Measurements from ENCODE around the gene H1-8.

The H1-8 gene

DNA sequence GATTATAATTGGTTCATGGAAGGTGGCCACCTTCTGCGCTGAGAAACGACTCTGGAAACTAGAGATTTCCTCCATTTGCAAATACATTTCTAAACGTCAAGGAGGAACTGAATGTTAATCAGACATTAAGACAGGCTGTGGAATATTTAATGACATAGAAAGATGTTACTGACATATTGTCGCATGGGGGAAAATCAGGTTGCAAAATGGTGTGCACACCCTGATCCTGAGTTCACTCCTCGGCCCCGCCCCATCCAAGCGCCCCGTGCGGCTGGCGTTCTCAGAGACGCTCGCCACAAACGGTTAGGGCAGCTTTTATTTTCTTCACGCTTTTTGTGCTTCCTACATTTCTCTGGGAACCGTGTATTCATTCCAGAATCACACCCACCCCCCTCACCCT is 10.7 kb downstream of the H1-8 start:
- TF ChIP-seq YY1 (IDR thresholded peaks at IDR 0.05; ENCODE audit: insufficient read depth, insufficient read length): no peak
- no peak for TF ChIP-seq SUZ12 (IDR thresholded peaks at IDR 0.05; ENCODE audit: extremely low read depth, insufficient read depth, insufficient read length)
- TF ChIP-seq ZNF274 (IDR thresholded peaks at IDR 0.05; ENCODE audit: low read depth, low read length): no peak
- Histone ChIP-seq H3K27me3 (ENCODE audit: insufficient read depth, insufficient read length) (no peaks in the 10 kb centered on the region), H3K9me3 (ENCODE audit: insufficient read depth, low read length) (no peaks in the 10 kb centered on the region), H3K4me3 (ENCODE audit: insufficient read length, low read depth) (no peak overlapping the region), H3K4me1 (ENCODE audit: insufficient read depth, insufficient read length) (peaks cover 33% of the 10 kb centered on the region), H3K36me3 (ENCODE audit: insufficient read depth, insufficient read length, low read length) (peaks cover 70% of the 10 kb centered on the region), H3K9ac (ENCODE audit: insufficient read length, low read depth) (no peak overlapping the region)
- no peak for DNase-seq (ENCODE audit: low read depth, low spot score)

GRCh38 chr3:129554356-129555152 is 11.6 kb downstream of the H1-8 start:
- DNase-seq (ENCODE audit: low read depth, low spot score): no peak
- TF ChIP-seq YY1 (IDR thresholded peaks at IDR 0.05; ENCODE audit: insufficient read depth, insufficient read length) (no peak), SUZ12 (IDR thresholded peaks at IDR 0.05; ENCODE audit: extremely low read depth, insufficient read depth, insufficient read length) (no peak), ZNF274 (IDR thresholded peaks at IDR 0.05; ENCODE audit: low read depth, low read length) (no peak)
- peak overlapping the region; percentile 0 for H3K9ac ChIP-seq (ENCODE audit: insufficient read length, low read depth)
- no peaks in the 10 kb centered on the region for H3K27me3 ChIP-seq (ENCODE audit: insufficient read depth, insufficient read length)
- H3K4me3 ChIP-seq (ENCODE audit: insufficient read length, low read depth): no peak overlapping the region
- H3K36me3 ChIP-seq (ENCODE audit: insufficient read depth, insufficient read length, low read length): peaks cover 78% of the 10 kb centered on the region
- peaks cover 32% of the 10 kb centered on the region for H3K4me1 ChIP-seq (ENCODE audit: insufficient read depth, insufficient read length)
- no peaks in the 10 kb centered on the region for H3K9me3 ChIP-seq (ENCODE audit: insufficient read depth, low read length)

GRCh38 chr3:129555153-129555550 is 12.2 kb downstream of the H1-8 start:
- Histone ChIP-seq H3K4me3 (ENCODE audit: insufficient read length, low read depth) (no peak overlapping the region), H3K9me3 (ENCODE audit: insufficient read depth, low read length) (no peaks in the 10 kb centered on the region), H3K27me3 (ENCODE audit: insufficient read depth, insufficient read length) (no peaks in the 10 kb centered on the region), H3K36me3 (ENCODE audit: insufficient read depth, insufficient read length, low read length) (peaks cover 84% of the 10 kb centered on the region), H3K4me1 (ENCODE audit: insufficient read depth, insufficient read length) (peaks cover 37% of the 10 kb centered on the region), H3K9ac (ENCODE audit: insufficient read length, low read depth) (no peak overlapping the region)
- no peak for DNase-seq (ENCODE audit: low read depth, low spot score)
- no peak for TF ChIP-seq SUZ12 (IDR thresholded peaks at IDR 0.05; ENCODE audit: extremely low read depth, insufficient read depth, insufficient read length)
- TF ChIP-seq ZNF274 (IDR thresholded peaks at IDR 0.05; ENCODE audit: low read depth, low read length): no peak
- no peak for TF ChIP-seq YY1 (IDR thresholded peaks at IDR 0.05; ENCODE audit: insufficient read depth, insufficient read length)

DNA sequence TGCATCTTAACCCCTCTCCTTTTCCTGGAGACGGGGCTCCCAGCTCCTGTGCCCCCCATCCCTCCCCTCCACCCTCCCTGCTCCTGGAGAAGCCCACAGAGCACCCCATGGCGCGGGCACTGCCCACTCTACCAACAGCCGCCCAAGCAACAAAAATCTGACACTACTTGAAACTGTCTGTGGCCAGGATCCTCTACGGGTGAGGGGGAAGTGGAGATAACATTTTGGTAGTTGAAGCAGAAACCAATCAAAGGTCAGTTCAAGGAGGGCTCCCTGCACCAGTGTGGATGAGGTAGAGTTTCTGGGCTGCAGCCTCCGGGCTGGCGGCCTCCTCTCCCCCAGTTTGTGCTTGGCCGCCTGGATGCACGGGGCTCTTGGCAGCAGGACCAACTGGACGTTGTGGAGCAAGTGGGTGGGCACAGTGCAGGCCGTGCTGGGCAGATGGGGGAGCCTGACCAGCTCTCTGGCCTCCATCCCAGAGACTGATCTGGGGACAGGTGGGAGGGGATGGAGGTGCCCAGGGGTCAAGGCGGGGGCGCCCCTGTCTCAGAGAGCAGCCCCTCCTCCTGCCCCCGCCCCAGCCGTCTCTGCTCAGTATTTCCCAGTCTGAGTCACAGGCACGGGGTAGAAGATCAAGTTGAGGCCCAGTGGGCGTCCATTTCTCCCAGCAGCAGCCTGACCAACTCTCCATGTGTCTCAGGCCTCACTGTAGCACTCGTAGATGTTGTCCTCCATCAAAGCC is 12.8 kb downstream of the H1-8 start:
- Histone ChIP-seq H3K27me3 (ENCODE audit: insufficient read depth, insufficient read length) (no peaks in the 10 kb centered on the region), H3K4me3 (ENCODE audit: insufficient read length, low read depth) (no peak overlapping the region), H3K9ac (ENCODE audit: insufficient read length, low read depth) (no peak overlapping the region), H3K36me3 (ENCODE audit: insufficient read depth, insufficient read length, low read length) (peaks cover 89% of the 10 kb centered on the region), H3K4me1 (ENCODE audit: insufficient read depth, insufficient read length) (peaks cover 38% of the 10 kb centered on the region), H3K9me3 (ENCODE audit: insufficient read depth, low read length) (no peaks in the 10 kb centered on the region)
- TF ChIP-seq SUZ12 (IDR thresholded peaks at IDR 0.05; ENCODE audit: extremely low read depth, insufficient read depth, insufficient read length) (no peak), ZNF274 (IDR thresholded peaks at IDR 0.05; ENCODE audit: low read depth, low read length) (no peak), YY1 (IDR thresholded peaks at IDR 0.05; ENCODE audit: insufficient read depth, insufficient read length) (no peak)
- DNase-seq (ENCODE audit: low read depth, low spot score): no peak

DNA sequence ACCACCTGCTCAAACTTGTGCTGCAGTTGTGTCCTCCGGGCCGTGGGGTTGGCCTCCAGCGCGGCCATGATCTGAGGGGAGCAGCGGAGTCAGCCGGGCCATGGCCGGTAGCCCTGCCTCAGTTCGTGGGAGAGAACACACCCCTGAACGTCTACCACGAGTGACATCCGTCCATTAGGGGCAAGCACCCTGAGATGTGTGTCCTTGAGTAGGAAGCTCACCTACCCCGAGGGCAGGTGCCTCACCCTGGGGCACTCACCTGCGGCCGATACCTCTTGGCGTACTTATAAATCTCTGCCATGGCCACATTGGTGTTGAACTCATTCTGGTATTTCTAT is 13.4 kb downstream of the H1-8 start:
- Histone ChIP-seq H3K36me3 (ENCODE audit: insufficient read depth, insufficient read length, low read length) (peaks cover 94% of the 10 kb centered on the region), H3K4me3 (ENCODE audit: insufficient read length, low read depth) (no peak overlapping the region), H3K9ac (ENCODE audit: insufficient read length, low read depth) (no peak overlapping the region), H3K9me3 (ENCODE audit: insufficient read depth, low read length) (no peaks in the 10 kb centered on the region), H3K4me1 (ENCODE audit: insufficient read depth, insufficient read length) (peaks cover 44% of the 10 kb centered on the region), H3K27me3 (ENCODE audit: insufficient read depth, insufficient read length) (no peaks in the 10 kb centered on the region)
- TF ChIP-seq ZNF274 (IDR thresholded peaks at IDR 0.05; ENCODE audit: low read depth, low read length): no peak
- TF ChIP-seq SUZ12 (IDR thresholded peaks at IDR 0.05; ENCODE audit: extremely low read depth, insufficient read depth, insufficient read length): no peak
- no peak for TF ChIP-seq YY1 (IDR thresholded peaks at IDR 0.05; ENCODE audit: insufficient read depth, insufficient read length)
- DNase-seq (ENCODE audit: low read depth, low spot score): no peak

DNA sequence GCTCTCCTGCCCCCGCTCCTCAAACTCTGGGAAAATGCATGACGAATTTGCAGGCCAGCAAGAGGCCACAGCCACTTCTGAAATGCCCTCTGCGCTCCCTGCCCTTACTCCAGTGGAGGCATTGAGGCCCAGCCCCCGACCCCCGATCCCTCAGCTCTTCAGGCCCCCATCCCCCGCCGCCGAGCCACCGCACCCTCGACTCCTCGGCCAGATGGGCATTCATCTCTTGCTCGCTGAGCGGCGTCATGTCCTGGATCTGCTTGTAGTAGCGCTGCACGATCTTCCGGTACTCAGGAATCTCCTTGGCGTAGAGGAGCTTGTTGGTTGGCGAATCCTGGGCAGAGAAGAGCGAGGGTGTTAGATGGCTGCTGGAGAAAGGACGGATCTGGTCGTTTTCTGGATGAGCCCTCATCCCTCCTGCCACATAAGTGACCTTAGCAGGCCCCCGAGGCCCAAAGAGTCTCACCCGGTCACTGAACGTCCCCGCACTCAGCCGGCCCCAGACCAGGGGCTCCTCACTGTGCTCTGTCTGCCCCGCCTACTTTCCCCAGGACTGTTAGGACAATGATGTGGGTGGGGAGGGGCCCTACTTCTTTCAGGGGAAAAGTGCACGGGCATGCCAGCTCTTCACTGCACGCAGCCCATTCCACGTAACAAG is 14.0 kb downstream of the H1-8 start:
- H3K9me3 ChIP-seq (ENCODE audit: insufficient read depth, low read length): no peaks in the 10 kb centered on the region
- DNase-seq (ENCODE audit: low read depth, low spot score): no peak
- no peak overlapping the region for H3K9ac ChIP-seq (ENCODE audit: insufficient read length, low read depth)
- H3K4me1 ChIP-seq (ENCODE audit: insufficient read depth, insufficient read length): peaks cover 49% of the 10 kb centered on the region
- TF ChIP-seq SUZ12 (IDR thresholded peaks at IDR 0.05; ENCODE audit: extremely low read depth, insufficient read depth, insufficient read length): no peak
- H3K36me3 ChIP-seq (ENCODE audit: insufficient read depth, insufficient read length, low read length): peaks cover 96% of the 10 kb centered on the region
- H3K4me3 ChIP-seq (ENCODE audit: insufficient read length, low read depth): no peak overlapping the region
- H3K27me3 ChIP-seq (ENCODE audit: insufficient read depth, insufficient read length): no peaks in the 10 kb centered on the region

DNA sequence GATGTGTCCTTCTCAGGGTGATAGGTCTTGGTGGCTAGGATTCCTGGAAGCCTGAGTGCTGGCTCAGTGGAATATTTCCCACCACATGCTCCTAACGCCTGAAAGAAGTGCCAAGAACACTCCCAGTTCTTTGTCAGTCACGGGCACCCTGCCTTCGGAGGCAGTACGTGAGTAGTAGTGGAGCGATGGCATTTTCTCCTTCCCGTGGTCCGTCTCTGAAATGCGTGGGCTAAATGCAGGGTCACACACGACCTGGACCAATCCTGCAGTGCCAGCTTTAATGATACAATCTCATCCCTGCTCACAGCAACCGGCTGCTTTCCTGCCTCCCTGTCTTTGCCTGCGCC is 14.5 kb downstream of the H1-8 start:
- Histone ChIP-seq H3K4me1 (ENCODE audit: insufficient read depth, insufficient read length) (peaks cover 49% of the 10 kb centered on the region), H3K9me3 (ENCODE audit: insufficient read depth, low read length) (no peaks in the 10 kb centered on the region), H3K27me3 (ENCODE audit: insufficient read depth, insufficient read length) (no peaks in the 10 kb centered on the region), H3K4me3 (ENCODE audit: insufficient read length, low read depth) (no peak overlapping the region), H3K9ac (ENCODE audit: insufficient read length, low read depth) (no peak overlapping the region), H3K36me3 (ENCODE audit: insufficient read depth, insufficient read length, low read length) (peaks cover 96% of the 10 kb centered on the region)
- no peak for TF ChIP-seq ZNF274 (IDR thresholded peaks at IDR 0.05; ENCODE audit: low read depth, low read length)
- no peak for TF ChIP-seq YY1 (IDR thresholded peaks at IDR 0.05; ENCODE audit: insufficient read depth, insufficient read length)
- no peak for TF ChIP-seq SUZ12 (IDR thresholded peaks at IDR 0.05; ENCODE audit: extremely low read depth, insufficient read depth, insufficient read length)
- DNase-seq (ENCODE audit: low read depth, low spot score): no peak

Data from NT2/D1 (cell line).